ENCODE results near the gene TSN. TPM values are rescaled to one million over a fixed set of nuclear protein-coding genes. Genes with fewer than 3 reads are reported as not detected.

TSN gene
- total and polyA plus RNA-seq, 9 of the 15 experiments (the other 6 are each of a cell fraction or from before 2014, with no cell fraction given): 63.2 to 152 (median 95.2) TPM

- TF ChIP-seq ZBTB11 (CRISPR knock-in tag; IDR thresholded peaks at IDR 0.05) (peak; percentile 59 to 95 (median 66); a peak in 5 of 6 replicates), TEAD1 (CRISPR knock-in tag; IDR thresholded peaks at IDR 0.05) (peak in 1 of 2 experiments; percentile 71; a peak in 1 of 4 replicates), SNAPC5 (CRISPR knock-in tag; IDR thresholded peaks at IDR 0.05) (no peak), CTCF (IDR thresholded peaks at IDR 0.05 in 2 of 3, conservative IDR thresholded peaks at IDR 0.05 in 1 of 3; ENCODE audit: insufficient read depth in 2 of 3, low read depth in 1 of 3, low read length in 3 of 3) (0 out of 6 replicates have a peak, but pooled peaks of 1 of the 3 experiments have one; percentile 15), MBD2 (IDR thresholded peaks at IDR 0.05; ENCODE audit: borderline replicate concordance, low read depth) (peak; percentile 45; the same call in 1 of the 2 replicates), RHOXF2B (CRISPR knock-in tag; conservative IDR thresholded peaks at IDR 0.05) (no peak), U2AF2 (optimal IDR thresholded peaks at IDR 0.05; ENCODE audit: low read depth, low read length) (no peak), CEBPB (tag; IDR thresholded peaks at IDR 0.05) (no peak), CREB5 (CRISPR knock-in tag; IDR thresholded peaks at IDR 0.05) (no peak), POU5F1 (IDR thresholded peaks at IDR 0.05; ENCODE audit: borderline replicate concordance, low read depth, low read length, partially characterized antibody) (no peak), POLR2H (tag; IDR thresholded peaks at IDR 0.05; ENCODE audit: low read depth) (0 out of 2 replicates have a peak, but pooled peaks have one; percentile 43), ETS1 (conservative IDR thresholded peaks at IDR 0.05; ENCODE audit: control insufficient read depth, low read depth, low read length) (0 out of 2 replicates have a peak, but pooled peaks have one; percentile 26), ZNF165 (CRISPR knock-in tag; IDR thresholded peaks at IDR 0.05; ENCODE audit: borderline replicate concordance) (peak; percentile 43; the same call in 1 of the 2 replicates)
Observed at GRCh38 chr2:121736462-121737336, 18.8 kb upstream of the TSN start, which contains the start of gene NIFK (continued).
